NCI-H187 treated with DMSO at 0.1 percent for 48 hours (cell line): ENCODE data around the gene MAMLD1.
A peak's percentile ranks its signal among the peaks of the same experiment; 100 is the strongest.

Experiments used
- DNase-seq: peaks from one replicate; lab custom pipeline; 2025; lab: John Stamatoyannopoulos, UW

The MAMLD1 gene

GRCh38 chrX:150502091-150502490 lies 139.0 kb downstream of the MAMLD1 start:
- DNase-seq = no peak

DNA sequence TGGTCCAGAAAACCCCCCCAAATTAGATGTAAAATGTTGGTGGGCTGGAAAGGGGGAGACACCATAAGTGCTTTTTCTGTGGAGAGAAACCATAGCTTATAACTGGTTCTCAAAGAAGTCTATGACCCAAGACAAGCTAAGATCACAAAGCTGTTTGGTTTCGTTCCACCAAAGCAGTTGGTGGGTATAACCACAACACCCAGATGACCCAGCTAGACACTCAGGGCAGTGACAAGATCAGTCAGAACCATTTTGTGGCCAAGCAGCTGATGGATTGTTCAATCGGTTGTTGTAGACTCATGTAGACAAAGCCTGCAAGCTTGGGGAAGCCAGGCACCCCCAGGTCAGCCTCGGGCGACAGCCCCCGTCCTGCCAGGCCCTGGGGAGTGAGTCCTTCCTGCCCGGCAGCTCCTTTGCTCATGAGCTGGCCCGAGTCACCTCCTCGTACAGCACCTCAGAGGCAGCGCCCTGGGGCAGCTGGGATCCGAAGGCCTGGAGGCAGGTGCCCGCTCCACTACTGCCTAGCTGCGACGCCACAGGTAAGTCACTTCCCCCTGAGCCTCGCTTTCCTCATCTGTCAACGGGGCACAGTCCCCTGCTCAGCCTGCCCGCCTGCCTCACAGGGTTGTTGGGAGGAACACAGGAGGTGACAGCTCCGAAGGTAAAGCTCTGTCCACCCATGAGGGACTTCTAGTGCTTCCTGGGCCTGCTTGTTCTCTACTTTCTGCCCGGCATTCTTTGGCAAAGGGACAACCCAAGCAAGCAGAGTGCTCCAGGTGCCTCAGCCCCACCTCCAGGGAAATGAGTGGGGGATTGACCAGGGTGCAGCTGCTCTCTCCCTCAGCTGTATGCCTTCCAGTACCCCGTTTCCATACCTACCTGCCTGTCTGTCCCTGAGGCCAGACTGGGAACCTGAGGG lies 140.1 kb downstream of the MAMLD1 start:
- no peak for DNase-seq

- DNase-seq = no peak
Observed at GRCh38 chrX:150503898-150504219, 140.7 kb downstream of the MAMLD1 start.

DNA sequence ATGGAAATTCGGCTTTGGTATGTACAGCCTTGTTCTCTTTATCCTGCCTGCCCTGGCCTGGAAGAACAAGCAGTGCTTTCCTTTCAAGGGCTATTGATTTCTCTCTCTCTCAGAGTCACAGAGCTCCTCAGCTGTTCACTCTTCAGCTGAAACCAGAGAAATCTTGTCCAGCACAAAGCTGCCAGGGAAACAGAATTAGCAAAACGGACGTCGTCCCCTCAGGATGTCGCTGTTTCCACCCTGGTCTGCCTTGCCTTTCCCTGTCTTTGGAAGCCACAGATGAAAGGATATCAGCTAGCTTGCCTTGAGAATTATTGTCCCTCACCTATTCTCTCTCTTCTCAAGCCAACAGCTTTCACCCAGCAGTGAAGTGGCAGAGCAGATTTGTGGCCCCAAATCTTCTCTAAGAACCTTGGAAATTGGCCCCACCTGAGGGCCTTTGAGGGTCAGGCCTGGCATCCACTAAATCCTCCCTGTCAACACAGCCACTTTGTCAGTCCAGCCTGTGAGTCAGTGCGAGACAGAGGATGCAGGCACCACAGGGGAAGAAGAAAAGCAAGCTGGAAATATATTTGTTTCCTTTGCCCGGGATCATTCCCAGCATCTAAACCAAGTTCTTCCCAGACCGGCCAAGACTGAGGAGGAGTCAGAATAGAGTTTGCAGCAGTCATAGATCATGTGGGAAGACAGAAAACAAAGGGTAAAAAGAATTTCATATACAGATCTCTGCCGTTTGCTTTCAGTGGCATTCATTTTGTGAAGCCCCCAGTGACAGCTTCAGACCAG lies 141.5 kb downstream of the MAMLD1 start:
- peak; percentile 35 for DNase-seq

DNA sequence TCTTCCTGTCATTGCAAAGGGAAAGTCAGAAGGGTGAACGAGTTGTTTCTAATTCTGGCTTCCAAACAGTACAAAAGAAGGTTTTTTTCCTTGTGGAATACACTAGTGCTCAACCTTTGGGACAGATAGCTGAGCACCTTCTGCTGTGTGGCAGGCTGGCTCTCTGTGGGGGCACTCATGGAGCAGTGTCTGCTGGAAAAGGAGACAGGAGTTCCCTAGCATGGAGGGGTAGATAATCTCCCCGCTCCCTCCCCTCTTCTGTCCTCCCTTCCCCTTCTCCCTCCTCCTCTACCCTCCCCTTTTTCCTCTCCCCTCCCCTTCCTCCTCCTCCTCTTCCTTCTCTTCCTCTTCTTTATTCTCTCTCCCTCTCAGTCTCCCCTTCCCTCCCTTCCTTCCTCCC lies 142.9 kb downstream of the MAMLD1 start:
- DNase-seq = no peak

GRCh38 chrX:150506486-150506885 lies 143.4 kb downstream of the MAMLD1 start:
- DNase-seq = peak; percentile 76

DNA sequence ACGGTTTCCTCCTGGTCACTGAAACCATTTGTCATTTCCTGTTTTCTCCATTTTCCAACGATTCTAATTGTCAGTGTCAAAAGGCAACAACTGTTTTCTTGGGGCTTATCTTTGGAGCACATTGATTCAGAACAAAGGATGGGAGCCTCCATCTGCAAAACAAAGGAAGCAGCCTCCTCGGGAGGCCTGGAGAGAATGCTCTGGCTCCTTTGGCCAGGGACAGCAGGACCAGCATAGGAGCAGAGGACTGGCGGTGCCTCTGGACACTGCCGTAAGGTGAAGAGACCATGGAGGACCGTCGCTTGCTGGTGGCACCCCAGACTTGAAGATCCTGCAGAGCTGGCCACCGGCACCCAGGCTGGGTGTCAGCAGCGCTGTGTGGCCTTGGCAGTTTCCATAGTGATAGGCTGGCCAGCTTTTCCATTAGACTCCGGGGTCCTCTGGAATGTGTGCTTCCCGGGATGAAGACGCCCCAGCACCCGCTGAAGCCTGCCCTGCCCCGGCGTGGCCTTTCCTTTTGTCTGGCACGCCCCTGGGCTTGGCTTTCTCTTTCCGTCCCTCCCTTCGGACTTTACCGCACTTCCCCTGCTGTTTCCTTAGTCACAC lies 144.2 kb downstream of the MAMLD1 start:
- DNase-seq = no peak

- DNase-seq = no peak
Observed at GRCh38 chrX:150508018-150508417, 144.9 kb downstream of the MAMLD1 start.

DNA sequence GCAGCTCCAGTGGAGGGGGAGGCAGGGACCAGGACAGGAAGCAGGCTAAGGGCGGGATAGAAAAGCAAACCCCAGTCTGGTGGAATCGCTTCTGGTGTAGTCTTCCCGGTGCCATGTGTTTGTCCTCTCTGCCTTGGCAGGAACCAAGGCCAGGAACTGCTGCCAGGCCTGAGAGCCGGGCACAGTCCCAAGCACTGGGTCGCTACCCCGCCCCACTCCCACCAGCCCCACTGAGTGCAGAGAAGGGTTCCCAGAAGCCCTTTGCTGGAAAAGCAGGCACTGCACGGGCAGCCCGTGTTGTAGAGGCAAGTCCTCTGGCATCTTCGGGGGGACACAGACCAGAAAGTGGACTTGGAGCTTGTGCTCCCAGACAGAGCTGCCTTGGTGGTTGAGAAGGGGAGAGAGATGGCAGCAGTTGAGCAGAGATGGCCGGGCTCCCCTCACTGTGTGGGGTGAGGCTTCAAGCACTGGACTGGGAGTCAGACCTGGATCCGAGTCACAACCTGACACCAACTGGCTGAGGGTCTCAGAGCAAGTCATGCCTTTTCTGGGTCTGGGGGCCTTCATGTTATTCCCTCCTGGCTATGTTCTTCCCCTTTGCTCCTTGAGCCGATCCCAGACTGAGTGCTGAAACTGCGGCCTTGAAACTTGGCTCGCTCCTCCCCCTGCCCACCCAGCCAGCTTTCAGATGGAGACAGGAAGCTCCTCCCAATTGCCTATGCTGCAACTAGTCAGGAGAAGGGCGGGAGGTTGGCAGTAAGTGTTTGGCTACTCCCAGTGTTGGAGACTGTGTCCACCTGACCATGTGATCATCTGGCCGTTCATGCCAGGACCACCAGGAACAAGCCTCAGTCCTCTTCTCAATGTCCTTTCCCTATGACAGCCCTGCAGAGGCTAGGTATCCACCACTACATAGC lies 145.6 kb downstream of the MAMLD1 start:
- no peak for DNase-seq

DNA sequence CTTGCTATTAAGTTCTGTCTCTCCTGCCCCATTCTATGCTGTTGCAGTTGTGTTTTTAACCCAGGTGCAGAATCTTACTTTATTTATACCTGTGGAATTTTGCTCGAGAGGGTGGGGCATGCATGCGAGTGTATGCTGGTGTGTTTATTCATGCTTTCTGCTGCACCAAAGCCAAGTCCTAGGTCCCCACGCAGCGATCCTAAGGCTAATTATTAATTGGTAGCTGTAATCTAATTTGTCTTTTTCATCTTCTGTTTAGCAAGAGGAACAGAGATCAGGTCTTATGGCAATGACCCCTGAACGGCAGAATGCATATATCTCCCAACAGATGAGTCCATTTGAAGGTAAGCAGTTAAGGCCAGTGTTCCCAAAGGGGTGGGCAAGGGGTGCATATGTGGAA lies 146.6 kb downstream of the MAMLD1 start:
- no peak for DNase-seq

DNA sequence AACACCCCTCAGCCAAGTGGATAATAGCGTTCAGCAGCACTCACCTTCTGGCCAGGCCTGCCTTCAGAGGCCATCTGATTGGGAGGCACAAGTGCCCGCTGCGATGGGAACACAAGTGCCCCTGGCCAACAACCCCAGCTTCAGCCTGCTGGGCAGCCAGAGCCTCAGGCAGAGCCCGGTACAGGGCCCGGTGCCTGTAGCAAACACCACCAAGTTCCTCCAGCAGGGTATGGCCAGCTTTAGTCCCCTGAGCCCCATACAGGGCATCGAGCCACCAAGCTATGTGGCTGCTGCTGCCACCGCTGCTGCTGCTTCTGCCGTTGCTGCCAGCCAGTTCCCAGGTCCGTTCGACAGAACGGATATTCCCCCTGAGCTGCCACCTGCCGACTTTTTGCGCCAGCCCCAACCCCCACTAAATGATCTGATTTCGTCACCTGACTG lies 149.4 kb downstream of the MAMLD1 start:
- DNase-seq = no peak

GRCh38 chrX:150513544-150513943 lies 150.4 kb downstream of the MAMLD1 start:
- DNase-seq = no peak

- DNase-seq = no peak
Observed at GRCh38 chrX:150514462-150514861, 151.3 kb downstream of the MAMLD1 start.

GRCh38 chrX:150515801-150516200 lies 152.7 kb downstream of the MAMLD1 start:
- no peak for DNase-seq

DNA sequence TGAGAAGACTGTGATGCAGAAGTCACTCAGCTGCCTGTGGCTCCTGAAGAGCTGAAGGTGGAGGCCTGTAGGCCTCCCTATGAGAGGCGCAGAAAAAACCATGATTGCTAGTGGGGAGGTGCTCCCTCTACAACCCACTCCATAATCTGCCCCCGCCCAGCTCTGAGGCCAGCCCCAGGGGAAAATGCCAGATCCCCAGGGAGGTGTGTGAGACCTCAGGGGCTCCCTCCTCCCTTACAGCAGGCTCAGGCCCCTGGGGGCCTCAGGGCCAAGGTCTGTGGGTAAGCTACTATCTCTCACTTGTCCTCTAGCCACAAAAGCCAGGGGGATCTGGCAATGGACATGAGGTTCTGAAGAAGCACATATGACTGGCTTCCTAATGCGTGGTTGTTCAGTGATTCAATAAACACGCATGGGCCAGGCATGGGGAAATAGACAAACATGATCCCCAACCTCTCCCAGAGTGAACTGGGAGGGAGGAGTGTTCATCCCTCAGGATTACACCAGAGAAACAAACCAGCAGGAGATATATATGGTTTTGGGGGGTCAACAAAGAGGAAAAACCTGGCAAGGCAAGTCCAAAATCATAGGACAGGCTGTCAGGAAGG lies 154.3 kb downstream of the MAMLD1 start:
- DNase-seq = no peak

GRCh38 chrX:150522494-150522893 lies 159.4 kb downstream of the MAMLD1 start:
- no peak for DNase-seq

GRCh38 chrX:150525061-150525919 lies 162.2 kb downstream of the MAMLD1 start:
- DNase-seq = no peak

DNA sequence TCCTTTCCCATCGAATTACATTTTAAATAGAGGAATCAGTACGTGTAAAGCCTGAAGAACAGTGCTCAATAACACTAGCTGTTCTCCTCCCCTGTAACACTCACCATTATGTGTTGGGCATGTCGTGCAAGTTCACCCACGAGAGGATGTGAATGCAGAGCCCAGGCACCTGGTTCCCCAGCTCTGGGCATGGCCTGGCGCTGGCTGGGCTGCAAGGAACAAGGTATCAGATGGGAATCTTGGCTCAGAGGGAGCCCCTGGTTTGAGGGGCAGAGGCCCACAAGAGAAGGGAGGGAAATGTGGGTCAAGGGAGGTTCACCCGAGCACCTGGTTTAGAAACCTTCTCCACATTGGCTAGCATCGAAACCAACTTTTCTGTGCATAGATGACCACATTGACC lies 163.6 kb downstream of the MAMLD1 start:
- no peak for DNase-seq

DNA sequence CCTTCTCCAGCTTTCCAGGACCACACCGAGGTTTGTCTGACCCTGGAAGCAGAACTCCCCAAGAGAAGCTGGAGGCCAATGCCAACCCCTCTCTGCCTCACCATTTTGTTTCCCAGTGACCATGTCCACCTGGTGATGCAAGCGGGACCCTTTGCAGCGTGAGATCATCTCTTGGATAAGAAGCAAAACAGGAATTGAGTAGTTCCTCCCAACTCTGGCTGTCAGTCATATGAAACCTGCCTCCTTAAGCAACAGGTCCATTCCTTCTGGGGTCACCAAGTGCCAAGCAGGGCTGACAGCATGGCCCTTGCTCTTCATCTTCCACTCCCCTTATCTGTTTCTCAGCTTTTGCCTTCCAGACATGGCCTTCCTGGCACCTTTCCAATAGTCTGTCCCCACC lies 164.0 kb downstream of the MAMLD1 start:
- no peak for DNase-seq

GRCh38 chrX:150529587-150529986 lies 166.5 kb downstream of the MAMLD1 start:
- no peak for DNase-seq
